AG09309 (cell line): Measurements from ENCODE around the gene POLE.

Source experiments
- DNase-seq: peaks from one replicate; pipeline ENCODE4 v3.0.0-alpha.2; 2010; ENCODE audit warnings: low read depth
- H3K4me3 ChIP-seq: 2 replicates; pipeline ENCODE4 v1.5.1; 2011; ENCODE audit warnings: mild to moderate bottlenecking, low read depth, low read length, moderate library complexity; ENCODE audit not compliant: control insufficient read depth
- TF ChIP-seq, protein P1 (sequence below): IDR thresholded peaks from 2 replicates; pipeline ENCODE4 v1.5.1; 2011; ENCODE audit warnings: mild to moderate bottlenecking, low read depth, low read length, inconsistent platforms; ENCODE audit not compliant: insufficient read depth, control insufficient read depth; ENCODE audit errors: missing control alignments

Gene POLE

DNA sequence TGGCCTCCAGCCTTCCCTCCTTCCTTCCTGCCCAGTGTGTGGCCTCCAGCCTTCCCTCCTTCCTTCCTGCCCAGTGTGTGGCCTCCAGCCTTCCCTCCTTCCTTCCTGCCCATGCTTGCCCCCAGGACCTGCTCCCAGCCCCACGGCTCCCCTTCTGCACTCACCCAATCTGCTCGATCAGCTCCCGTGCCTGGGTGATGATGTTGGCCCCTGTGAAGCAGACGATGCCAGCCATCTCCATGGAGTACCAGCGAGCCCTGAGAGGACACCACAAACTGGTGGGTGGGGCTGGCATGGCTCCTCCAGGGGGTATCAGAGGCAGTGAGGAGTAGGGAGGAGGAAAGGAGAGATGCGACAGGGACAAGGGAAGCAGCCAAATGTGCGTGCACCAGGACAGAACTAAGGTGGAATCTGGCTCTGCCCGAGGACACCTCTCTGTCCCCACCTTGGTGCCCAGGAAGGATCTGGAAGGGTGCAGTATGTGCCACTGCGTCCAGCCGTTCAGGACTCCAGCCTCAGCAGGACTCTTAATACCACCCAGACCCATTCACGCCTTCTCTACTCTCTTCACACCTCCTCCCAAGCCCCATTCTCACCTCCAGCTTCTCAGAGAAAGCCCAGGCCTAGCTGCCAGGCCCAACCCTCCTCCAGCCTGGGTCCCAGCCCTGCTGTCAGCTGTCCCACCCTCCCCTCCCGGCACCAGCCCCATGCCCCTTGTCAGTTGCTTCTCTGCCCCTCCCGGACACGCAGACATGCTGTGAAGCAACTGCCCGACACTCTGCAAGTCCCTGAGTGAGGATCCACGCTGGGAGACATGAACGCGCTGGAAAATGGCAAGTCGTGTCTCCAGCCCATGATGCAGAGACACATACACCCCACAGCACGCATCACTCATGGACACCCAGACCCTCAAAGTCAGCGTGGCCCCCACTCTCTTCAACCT lies 22.7 kb downstream of the POLE start:
- TF ChIP-seq, protein P1, sequence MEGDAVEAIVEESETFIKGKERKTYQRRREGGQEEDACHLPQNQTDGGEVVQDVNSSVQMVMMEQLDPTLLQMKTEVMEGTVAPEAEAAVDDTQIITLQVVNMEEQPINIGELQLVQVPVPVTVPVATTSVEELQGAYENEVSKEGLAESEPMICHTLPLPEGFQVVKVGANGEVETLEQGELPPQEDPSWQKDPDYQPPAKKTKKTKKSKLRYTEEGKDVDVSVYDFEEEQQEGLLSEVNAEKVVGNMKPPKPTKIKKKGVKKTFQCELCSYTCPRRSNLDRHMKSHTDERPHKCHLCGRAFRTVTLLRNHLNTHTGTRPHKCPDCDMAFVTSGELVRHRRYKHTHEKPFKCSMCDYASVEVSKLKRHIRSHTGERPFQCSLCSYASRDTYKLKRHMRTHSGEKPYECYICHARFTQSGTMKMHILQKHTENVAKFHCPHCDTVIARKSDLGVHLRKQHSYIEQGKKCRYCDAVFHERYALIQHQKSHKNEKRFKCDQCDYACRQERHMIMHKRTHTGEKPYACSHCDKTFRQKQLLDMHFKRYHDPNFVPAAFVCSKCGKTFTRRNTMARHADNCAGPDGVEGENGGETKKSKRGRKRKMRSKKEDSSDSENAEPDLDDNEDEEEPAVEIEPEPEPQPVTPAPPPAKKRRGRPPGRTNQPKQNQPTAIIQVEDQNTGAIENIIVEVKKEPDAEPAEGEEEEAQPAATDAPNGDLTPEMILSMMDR: no peak
- H3K4me3 ChIP-seq: no peak overlapping the region
- no peak for DNase-seq

DNA sequence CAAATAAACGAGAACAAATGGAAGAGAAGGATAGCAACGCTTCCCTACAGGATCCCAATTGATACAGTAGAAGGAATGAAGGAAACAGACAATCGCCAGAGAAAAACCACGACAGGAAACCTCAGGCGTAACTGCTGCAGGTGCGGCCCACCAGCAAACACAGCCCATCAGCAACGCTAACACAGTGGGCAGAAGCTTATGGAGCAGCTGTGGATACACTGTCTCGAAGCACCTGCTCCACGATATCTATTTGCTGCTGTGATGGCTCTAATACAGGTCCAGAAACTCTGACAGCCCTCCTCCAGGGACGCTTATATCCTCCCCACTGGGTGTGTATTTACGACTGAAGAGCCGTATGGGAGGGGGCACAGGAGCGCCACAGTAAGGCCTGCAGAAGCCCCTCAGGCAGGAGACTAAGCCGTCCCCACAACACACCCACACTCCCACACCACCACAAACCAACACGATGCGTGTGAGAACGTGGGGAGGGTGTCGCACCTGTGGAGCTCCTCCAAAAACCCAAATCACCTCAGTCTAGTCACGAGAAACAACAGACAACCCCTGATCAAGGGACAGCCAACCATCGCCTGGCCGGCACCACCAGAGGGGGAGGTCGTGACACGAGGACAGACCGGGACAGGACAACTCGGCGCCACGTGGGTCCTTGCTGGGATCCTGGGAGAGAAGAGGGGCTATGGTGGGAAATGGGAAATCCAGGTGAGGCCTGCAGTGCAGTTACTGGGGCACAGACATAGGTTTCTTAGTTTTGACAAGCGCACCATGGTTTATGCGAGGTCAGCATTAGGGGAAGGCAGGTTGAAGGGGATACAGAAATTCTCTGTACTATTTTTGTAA lies 24.0 kb downstream of the POLE start:
- H3K4me3 ChIP-seq: no peak overlapping the region
- DNase-seq: no peak
- TF ChIP-seq, protein P1: no peak

DNA sequence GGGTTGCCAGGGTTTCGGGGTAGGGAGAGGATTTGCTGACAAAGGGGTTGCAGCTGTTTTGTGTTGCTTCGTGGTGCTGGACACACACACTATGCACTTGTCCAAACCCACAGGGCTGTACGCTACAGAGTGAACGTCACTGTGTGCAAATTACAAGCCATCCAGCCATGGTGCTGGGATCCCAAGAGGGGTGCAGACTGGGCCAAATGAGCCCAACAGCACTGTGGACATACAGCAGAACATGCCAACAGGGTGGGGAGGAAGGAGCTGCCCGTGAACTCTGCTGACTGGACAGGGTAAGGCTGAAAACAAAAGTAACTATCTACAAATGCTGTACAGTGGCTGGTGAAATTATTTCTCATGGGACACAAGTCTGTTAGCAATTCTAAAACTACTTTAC lies 25.2 kb downstream of the POLE start:
- no peak for DNase-seq
- TF ChIP-seq, protein P1: no peak
- no peak overlapping the region for H3K4me3 ChIP-seq

DNA sequence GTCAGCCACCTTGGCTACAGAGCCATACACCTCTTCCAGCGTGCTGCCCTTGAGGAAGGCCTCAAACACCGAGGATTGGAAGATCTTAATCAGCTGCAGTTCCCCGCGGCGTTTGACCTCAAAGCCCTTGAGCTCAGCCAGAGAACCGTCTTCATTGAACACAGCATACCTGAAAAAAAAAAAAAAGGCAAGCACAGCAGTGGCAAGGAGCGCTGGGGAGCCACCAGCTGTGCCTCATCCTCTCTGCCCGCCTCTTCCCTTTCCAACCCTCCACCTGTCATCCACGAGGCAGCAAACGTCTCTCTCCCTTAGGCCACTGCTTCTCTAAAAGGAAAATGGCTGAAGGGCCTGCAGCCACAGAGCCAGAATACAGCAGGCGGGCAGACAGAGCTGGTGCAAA lies 26.1 kb downstream of the POLE start:
- no peak overlapping the region for H3K4me3 ChIP-seq
- no peak for DNase-seq
- TF ChIP-seq, protein P1: no peak

DNA sequence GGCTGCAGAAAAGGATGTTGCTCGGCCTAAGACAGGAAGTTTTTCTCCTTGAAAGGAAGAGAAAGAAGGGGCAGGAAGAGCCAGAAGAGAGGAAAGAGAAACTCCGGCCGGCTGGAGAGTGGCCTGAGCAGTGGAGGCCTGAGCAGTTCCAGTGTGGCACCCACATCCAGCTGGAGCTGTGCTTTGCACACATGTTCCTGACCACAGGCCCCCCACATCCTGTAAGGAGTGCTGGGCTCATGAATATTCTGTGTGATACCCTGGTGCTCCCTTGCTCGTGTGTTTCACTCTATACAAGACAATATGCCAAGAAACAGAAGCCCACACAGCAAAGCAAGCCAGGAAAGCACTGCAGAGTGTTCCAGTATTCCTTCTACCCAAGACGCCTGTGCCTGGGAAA lies 27.1 kb downstream of the POLE start:
- no peak for DNase-seq
- no peak overlapping the region for H3K4me3 ChIP-seq
- TF ChIP-seq, protein P1: no peak

DNA sequence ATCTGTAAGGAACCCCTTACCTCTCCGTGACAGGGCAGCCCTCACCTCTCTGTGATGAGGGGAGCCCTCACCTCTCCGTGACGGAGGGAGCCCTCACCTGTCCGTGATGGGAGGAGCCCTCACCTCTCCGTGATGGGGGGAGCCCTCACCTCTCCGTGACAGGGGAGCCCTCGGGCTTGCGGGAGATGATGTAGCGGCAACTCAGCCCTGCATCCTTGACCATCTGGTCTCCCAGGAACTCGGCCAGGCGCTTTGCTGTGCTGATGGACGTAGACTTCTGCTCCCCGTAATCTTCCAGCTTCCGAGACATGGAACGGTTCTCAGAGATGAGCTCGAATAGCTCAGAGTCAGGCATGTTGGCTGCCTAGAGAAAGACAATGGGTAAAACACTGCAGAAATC lies 28.0 kb downstream of the POLE start:
- TF ChIP-seq, protein P1: no peak
- H3K4me3 ChIP-seq: no peak overlapping the region
- no peak for DNase-seq
